Mesenchymal stem cell (in vitro differentiated cells and primary cell): ENCODE data around the gene PAX5.

ENCODE experiments used
- DNase-seq: peaks from one replicate; pipeline ENCODE4 v3.0.0-alpha.2; 2013
- H2AFZ ChIP-seq: one replicate; pipeline ENCODE4 v1.6.1; 2013; ENCODE audit warnings: low read depth, mild to moderate bottlenecking, control low read depth, inconsistent platforms, low read length, moderate library complexity
- H2AK5ac ChIP-seq: 2 replicates; pipeline ENCODE4 v1.6.1; 2013; ENCODE audit warnings: low read length, moderate library complexity, mild to moderate bottlenecking, inconsistent platforms; ENCODE audit not compliant: severe bottlenecking
- H2BK120ac ChIP-seq: one replicate; pipeline ENCODE4 v1.6.1; 2013; ENCODE audit warnings: low read depth, mild to moderate bottlenecking, inconsistent platforms, low read length, moderate library complexity
- H2BK12ac ChIP-seq, 2 experiments: one replicate each; pipeline ENCODE4 v1.6.1; 2013; ENCODE audit warnings: inconsistent platforms in 2 of 2, low read length in 2 of 2, mild to moderate bottlenecking in 2 of 2, moderate library complexity in 2 of 2, control low read depth in 1 of 2
- H2BK15ac ChIP-seq: one replicate; pipeline ENCODE4 v1.6.1; 2013; ENCODE audit warnings: mild to moderate bottlenecking, low read depth, inconsistent platforms; ENCODE audit not compliant: poor library complexity, severe bottlenecking
- H2BK5ac ChIP-seq: 2 replicates; pipeline ENCODE4 v1.6.1; 2013; ENCODE audit warnings: low read depth, mild to moderate bottlenecking, low read length, control low read depth, inconsistent platforms; ENCODE audit not compliant: poor library complexity, severe bottlenecking
- H3K14ac ChIP-seq, 2 experiments: one replicate each; pipeline ENCODE4 v1.6.1; 2013; ENCODE audit warnings: inconsistent platforms in 2 of 2, low read length in 2 of 2, control low read depth in 1 of 2, mild to moderate bottlenecking in 1 of 2, moderate library complexity in 1 of 2
- H3K18ac ChIP-seq, 2 experiments: one replicate each; pipeline ENCODE4 v1.6.1; 2013; ENCODE audit warnings: inconsistent platforms in 2 of 2, low read length in 2 of 2, control low read depth in 1 of 2, low read depth in 1 of 2, mild to moderate bottlenecking in 1 of 2
- H3K23ac ChIP-seq, 2 experiments: one replicate each; pipeline ENCODE4 v1.6.1; 2013; ENCODE audit warnings: inconsistent platforms in 2 of 2, low read length in 2 of 2, mild to moderate bottlenecking in 2 of 2, moderate library complexity in 2 of 2, control low read depth in 1 of 2
- H3K27ac ChIP-seq: 2 replicates; pipeline ENCODE4 v1.5.1; 2013; ENCODE audit warnings: mild to moderate bottlenecking, moderate library complexity, low read length, control low read depth, inconsistent platforms; ENCODE audit not compliant: poor library complexity, severe bottlenecking
- H3K27me3 ChIP-seq, 2 experiments: 2 replicates each; pipeline versions ENCODE4 v1.6.1 to v1.7.0; 2013; ENCODE audit warnings: low read length in 2 of 2, mild to moderate bottlenecking in 2 of 2, moderate library complexity in 2 of 2, control low read depth in 1 of 2, inconsistent platforms in 1 of 2; ENCODE audit not compliant: control insufficient read depth in 1 of 2, insufficient read depth in 1 of 2
- H3K36me3 ChIP-seq, 2 experiments: 2 replicates each; pipeline versions ENCODE4 v1.6.1 to v1.7.0; 2013; ENCODE audit warnings: low read length in 2 of 2, control low read depth in 1 of 2, inconsistent platforms in 1 of 2, low read depth in 1 of 2, mild to moderate bottlenecking in 1 of 2; ENCODE audit not compliant: insufficient read depth in 2 of 2, control insufficient read depth in 1 of 2
- H3K4ac ChIP-seq, 2 experiments: one replicate each; pipeline ENCODE4 v1.6.1; 2013; ENCODE audit warnings: inconsistent platforms in 2 of 2, low read length in 2 of 2, mild to moderate bottlenecking in 2 of 2, moderate library complexity in 2 of 2, control low read depth in 1 of 2, low read depth in 1 of 2
- H3K4me1 ChIP-seq: 2 replicates; pipeline ENCODE4 v1.6.1; 2013; ENCODE audit warnings: low read depth, low read length, control low read depth; ENCODE audit not compliant: control insufficient read depth, insufficient read depth
- H3K4me2 ChIP-seq: 2 replicates; pipeline ENCODE4 v1.6.1; 2013; ENCODE audit warnings: low read length, mild to moderate bottlenecking, inconsistent platforms; ENCODE audit not compliant: poor library complexity, severe bottlenecking
- H3K4me3 ChIP-seq, 2 experiments: 2 replicates each; pipeline versions ENCODE4 v1.5.1 to v1.7.0; 2013; ENCODE audit warnings: low read length in 2 of 2, mild to moderate bottlenecking in 2 of 2, control low read depth in 1 of 2, low read depth in 1 of 2; ENCODE audit not compliant: insufficient read depth in 1 of 2
- H3K79me1 ChIP-seq: replicated peaks from 2 replicates; pipeline ENCODE4 v1.6.1; 2013; ENCODE audit warnings: mild to moderate bottlenecking, control low read depth, low read length, inconsistent platforms; ENCODE audit not compliant: poor library complexity, severe bottlenecking
- H3K9ac ChIP-seq: 2 replicates; pipeline ENCODE4 v1.7.0; 2013; ENCODE audit warnings: mild to moderate bottlenecking, low read length, moderate library complexity
- H3K9me3 ChIP-seq: 2 replicates; pipeline ENCODE4 v1.7.0; 2013; ENCODE audit warnings: mild to moderate bottlenecking, low read length; ENCODE audit not compliant: control insufficient read depth
- H4K8ac ChIP-seq: one replicate; pipeline ENCODE4 v1.6.1; 2013; ENCODE audit warnings: inconsistent platforms, mild to moderate bottlenecking, low read length, moderate library complexity
- H4K91ac ChIP-seq: one replicate; pipeline ENCODE4 v1.6.1; 2013; ENCODE audit warnings: mild to moderate bottlenecking, low read length, inconsistent platforms
- WGBS: methylation state at CpG from one replicate; pipeline ENCODE4 v1.1.7; 2013; ENCODE audit warnings: mixed read lengths; 5-methylcytosine and 5-hydroxymethylcytosine counted together

Gene PAX5

DNA sequence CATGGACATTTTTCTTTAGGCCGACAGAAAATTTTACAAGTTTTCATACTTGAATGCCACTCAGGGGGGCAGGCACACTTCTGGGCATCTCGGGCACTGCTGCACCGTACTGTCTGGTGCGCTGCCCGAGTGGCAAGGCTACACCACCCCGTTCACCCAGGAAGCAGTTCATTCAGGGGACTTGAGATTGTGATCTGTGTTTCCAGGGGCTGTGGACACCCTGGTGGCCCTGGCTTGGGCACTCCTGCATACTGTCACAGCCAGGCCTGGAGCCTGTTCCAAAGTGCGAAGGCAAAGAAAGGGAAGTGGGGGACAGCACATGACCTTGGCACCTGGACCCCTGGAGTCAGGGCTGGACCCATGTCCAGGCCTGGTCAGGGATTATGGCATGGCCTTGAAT, 197.6 kb downstream of the PAX5 start:
- no peaks in the 10 kb centered on the region for H3K9me3 ChIP-seq

DNA sequence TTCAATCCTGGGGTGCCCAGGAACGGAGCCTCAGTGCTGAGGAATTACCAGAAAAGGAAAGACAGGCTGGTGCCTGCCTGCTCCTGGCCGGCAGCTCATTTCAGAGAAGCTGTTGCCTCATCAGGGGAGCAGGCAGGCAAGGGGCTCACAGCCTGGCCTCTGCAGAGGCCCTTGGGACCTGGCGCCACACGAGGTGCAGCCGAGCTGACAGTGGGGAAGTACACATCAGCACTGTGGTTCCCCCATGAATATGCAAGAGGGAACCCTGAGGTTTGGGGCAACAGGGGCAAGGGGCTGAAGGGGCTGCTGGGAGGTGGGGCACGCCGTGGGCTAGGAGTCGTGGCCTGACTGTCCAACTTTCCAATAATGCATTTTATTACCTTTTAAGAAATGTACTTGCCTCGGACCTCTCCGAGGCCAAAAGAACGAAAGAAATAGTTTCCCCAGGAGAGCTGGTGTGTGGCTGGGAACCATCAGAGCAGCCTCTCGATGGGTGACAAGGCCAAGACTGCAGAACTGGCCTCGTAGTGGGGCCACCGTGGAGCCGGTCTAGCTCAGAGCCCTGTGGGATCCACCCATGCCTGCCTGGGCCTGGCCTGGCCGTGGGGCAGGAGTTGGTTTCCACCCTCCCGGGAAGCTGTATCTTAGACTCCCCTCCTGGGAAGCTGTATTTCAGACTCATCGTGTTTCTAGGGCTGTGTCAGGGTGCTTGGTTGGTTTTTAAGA, 198.6 kb downstream of the PAX5 start:
- H4K8ac ChIP-seq, result no peak overlapping the region
- no peaks in the 10 kb centered on the region for H3K9me3 ChIP-seq
- H3K23ac ChIP-seq, result no peak overlapping the region
- no peak overlapping the region for H2BK12ac ChIP-seq
- no peak overlapping the region for H2BK5ac ChIP-seq
- no peak overlapping the region for H3K4ac ChIP-seq
- no peak overlapping the region for H3K27ac ChIP-seq
- no peak overlapping the region for H3K4me2 ChIP-seq
- H3K36me3 ChIP-seq, result no peaks in the 10 kb centered on the region
- no peak overlapping the region for H2BK120ac ChIP-seq
- H2BK15ac ChIP-seq, result no peak overlapping the region
- no peak for DNase-seq
- no peak overlapping the region for H3K4me3 ChIP-seq
- H3K14ac ChIP-seq, result no peak overlapping the region
- no peak overlapping the region for H4K91ac ChIP-seq
- no peak overlapping the region for H2AK5ac ChIP-seq
- no peak overlapping the region for H3K18ac ChIP-seq
- H3K9ac ChIP-seq, result no peak overlapping the region
- no peaks in the 10 kb centered on the region for H3K79me1 ChIP-seq
- H2AFZ ChIP-seq, result no peak overlapping the region
- H3K4me1 ChIP-seq, result peaks cover 1% of the 10 kb centered on the region
- H3K27me3 ChIP-seq, result peaks cover 71 to 79% of the 10 kb centered on the region in 2 experiments
- WGBS, result 81% methylated on average over 18 of the region's 18 CpGs

More for the DNA sequence above, 197.6 kb downstream of the PAX5 start:
- no peak overlapping the region for H2AK5ac ChIP-seq
- H3K4me2 ChIP-seq, result no peak overlapping the region
- H3K4ac ChIP-seq, result no peak overlapping the region
- WGBS, result 84% methylated on average over 6 of the region's 7 CpGs
- no peak overlapping the region for H2BK5ac ChIP-seq
- no peak overlapping the region for H2BK15ac ChIP-seq
- no peak overlapping the region for H3K18ac ChIP-seq
- no peak overlapping the region for H2BK12ac ChIP-seq
- H3K14ac ChIP-seq, result no peak overlapping the region
- peaks cover 69 to 71% of the 10 kb centered on the region in 2 experiments for H3K27me3 ChIP-seq
- no peak for DNase-seq
- H3K79me1 ChIP-seq, result no peaks in the 10 kb centered on the region
- no peaks in the 10 kb centered on the region for H3K36me3 ChIP-seq
- no peak overlapping the region for H2BK120ac ChIP-seq
- H3K27ac ChIP-seq, result no peak overlapping the region
- no peak overlapping the region for H3K4me3 ChIP-seq
- no peak overlapping the region for H2AFZ ChIP-seq
- H3K4me1 ChIP-seq, result peaks cover 1% of the 10 kb centered on the region
- H4K91ac ChIP-seq, result no peak overlapping the region
- no peak overlapping the region for H4K8ac ChIP-seq
- H3K9ac ChIP-seq, result no peak overlapping the region
- H3K23ac ChIP-seq, result no peak overlapping the region

DNA sequence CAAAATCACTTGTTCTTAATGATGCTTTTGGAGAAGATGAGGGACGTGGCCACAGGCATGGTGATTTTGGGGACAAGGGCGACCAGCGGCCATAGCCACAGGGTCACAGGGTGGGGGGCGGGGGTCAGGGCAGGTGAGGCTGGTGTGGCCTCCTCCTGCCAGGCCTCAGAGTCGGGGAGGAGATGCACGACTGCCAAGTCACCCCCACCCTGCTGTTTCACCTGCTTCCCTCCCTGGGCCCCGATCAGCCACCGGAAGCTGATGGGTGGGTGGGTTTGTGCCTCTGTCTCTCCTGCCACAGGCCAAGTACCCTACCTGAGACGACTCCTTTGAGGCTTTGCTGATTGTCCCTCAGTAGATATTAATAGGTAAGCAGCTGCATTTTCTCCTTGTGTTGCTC, 199.3 kb downstream of the PAX5 start:
- H3K9ac ChIP-seq, result no peak overlapping the region
- H2BK12ac ChIP-seq, result no peak overlapping the region
- H3K27me3 ChIP-seq, result peaks cover 71 to 79% of the 10 kb centered on the region in 2 experiments
- H3K36me3 ChIP-seq, result no peaks in the 10 kb centered on the region
- DNase-seq, result no peak
- H4K91ac ChIP-seq, result no peak overlapping the region
- no peak overlapping the region for H2AK5ac ChIP-seq
- no peak overlapping the region for H2BK5ac ChIP-seq
- H3K14ac ChIP-seq, result no peak overlapping the region
- H3K4me2 ChIP-seq, result no peak overlapping the region
- no peak overlapping the region for H2AFZ ChIP-seq
- no peak overlapping the region for H3K27ac ChIP-seq
- no peak overlapping the region for H3K18ac ChIP-seq
- no peaks in the 10 kb centered on the region for H3K9me3 ChIP-seq
- H2BK15ac ChIP-seq, result no peak overlapping the region
- WGBS, result 73% methylated on average over 7 of the region's 9 CpGs
- peaks cover 1% of the 10 kb centered on the region for H3K4me1 ChIP-seq
- no peak overlapping the region for H4K8ac ChIP-seq
- H2BK120ac ChIP-seq, result no peak overlapping the region
- H3K79me1 ChIP-seq, result no peaks in the 10 kb centered on the region
- no peak overlapping the region for H3K4ac ChIP-seq
- H3K23ac ChIP-seq, result no peak overlapping the region
- no peak overlapping the region for H3K4me3 ChIP-seq

- DNase-seq, result no peak
- Histone ChIP-seq H2AK5ac (no peak overlapping the region), H3K4me1 (peaks cover 1% of the 10 kb centered on the region), H3K9ac (no peak overlapping the region), H2BK12ac (no peak overlapping the region), H2BK15ac (no peak overlapping the region), H2BK120ac (no peak overlapping the region), H3K9me3 (no peaks in the 10 kb centered on the region), H3K4me2 (no peak overlapping the region), H3K36me3 (no peaks in the 10 kb centered on the region), H3K27ac (no peak overlapping the region), H3K4me3 (peak overlapping the region in 1 of 2 experiments; percentile 35), H3K18ac (no peak overlapping the region), H2AFZ (no peak overlapping the region), H4K91ac (no peak overlapping the region), H3K14ac (no peak overlapping the region), H2BK5ac (no peak overlapping the region), H4K8ac (no peak overlapping the region), H3K79me1 (no peaks in the 10 kb centered on the region), H3K4ac (no peak overlapping the region), H3K27me3 (peaks cover 67 to 79% of the 10 kb centered on the region in 2 experiments), H3K23ac (no peak overlapping the region)
- WGBS, result 75% methylated on average over 6 of the region's 6 CpGs
These were observed 200.1 kb downstream of the PAX5 start for GRCh38 chr9:36833954-36834353.
